GM19455 (cell line): ENCODE results near the gene SMIM3.

Source experiments
- ATAC-seq: cut with Tn5 transposase; IDR thresholded peaks from one replicate; pipeline ENCODE4 v1.9.1; 2021; ENCODE audit not compliant: unreplicated experiment

SMIM3 gene

DNA sequence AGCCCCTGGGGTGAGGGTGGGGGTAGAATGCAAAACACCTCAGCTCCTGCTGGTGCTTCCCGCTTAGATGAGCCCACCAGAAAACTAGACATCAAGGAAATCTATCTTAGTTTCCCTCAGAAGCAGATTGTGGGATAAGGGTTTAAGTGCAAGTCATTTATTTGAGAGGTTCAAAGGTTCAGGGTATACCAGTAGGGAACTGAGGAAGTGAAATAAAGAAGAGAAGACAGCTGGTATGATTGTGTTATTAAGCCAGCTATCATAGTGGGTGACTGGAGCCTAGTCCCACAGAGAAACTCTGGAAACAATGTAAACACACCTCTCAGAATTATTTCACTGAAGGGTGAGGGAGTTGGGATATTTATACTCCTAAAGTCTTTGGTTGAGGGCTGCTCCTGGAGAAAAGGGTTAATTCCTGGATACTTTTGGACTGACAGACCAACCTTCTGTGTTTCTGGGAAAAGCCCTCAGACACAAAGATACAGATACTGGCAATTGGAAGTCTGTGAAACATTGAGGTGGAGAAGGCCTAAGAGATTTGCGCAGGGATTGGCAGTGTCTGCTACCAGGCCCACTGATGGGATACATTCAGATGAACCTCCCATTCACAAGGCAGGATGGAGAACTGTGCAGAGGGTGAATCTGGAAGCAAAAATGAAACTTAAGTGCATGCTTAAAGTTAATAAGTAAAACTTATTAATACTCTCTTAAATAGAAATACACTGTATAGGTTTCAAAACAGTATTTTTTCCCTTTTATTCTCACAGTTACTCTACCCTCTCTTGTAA lies 13.4 kb upstream of the SMIM3 start:
- no peak for ATAC-seq

DNA sequence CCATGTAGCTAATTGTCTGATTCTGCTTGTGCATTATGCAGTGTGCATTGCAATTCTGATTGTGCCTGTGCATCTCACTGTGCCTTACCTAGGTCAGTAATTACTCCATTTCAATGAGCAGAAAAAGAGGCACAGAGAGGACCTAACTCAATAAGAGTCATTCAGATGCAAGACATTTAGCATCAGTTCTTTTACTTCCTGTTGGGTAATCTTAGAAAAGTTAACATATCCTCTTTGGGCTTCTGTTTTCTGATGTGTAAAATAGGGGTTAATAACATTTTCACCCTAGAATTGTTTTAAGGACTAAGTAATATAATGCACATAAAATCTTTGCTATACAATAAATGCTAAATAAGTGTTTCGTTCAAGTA lies 12.8 kb upstream of the SMIM3 start:
- no peak for ATAC-seq

DNA sequence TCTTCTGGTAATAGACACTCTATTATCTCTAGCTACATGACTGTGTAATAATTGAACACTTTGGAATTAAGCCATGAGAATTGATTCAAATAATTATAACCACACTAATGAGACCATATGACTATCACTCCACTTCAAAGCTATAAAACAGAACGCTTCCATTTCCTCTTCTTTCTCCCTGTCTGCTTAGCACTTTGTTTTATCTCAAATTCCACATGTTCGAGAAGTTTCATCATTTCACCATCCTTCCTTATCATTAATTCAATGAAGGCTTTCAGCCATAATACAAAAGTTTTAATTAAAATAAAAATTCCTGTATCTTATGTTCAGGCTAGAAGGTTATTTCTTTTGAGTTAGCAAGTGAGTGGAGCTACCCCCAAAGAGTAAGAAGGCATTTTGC lies 12.3 kb upstream of the SMIM3 start:
- ATAC-seq = no peak

DNA sequence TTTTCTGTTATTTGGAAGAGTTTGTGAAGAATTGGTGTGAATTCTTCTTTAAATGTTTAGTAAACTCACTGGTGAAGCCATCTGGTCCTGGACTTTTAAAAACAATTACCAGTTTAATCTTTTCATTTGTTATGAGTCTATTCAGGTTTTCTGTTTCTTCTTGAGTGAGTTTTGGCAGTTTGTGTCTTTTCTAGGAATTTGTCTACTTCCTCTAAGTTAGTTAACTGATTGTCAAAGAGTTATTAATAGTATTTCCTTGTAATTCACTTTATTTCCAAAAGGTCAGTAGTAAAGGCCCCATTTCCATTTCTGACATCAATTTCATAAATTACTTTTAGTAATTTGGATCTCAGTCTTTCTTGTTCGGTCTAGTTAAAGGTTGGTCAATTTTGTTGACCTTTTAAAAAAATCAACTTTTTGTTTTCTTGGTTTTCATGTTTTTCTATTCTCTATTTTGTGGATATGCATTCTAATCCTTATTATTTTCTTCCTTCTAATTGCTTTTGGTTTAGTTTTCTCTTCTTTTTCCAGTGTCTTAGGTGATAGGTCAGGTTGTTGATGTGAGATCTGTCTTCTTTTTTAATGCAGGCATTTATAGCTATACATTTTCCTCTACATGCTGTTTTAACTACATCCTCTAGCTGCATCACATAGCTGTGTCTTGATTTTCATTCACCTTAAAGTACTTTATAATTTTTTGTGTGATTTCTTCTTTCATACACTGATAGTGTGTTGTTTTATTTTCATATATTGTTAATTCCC lies 7.3 kb upstream of the SMIM3 start:
- ATAC-seq = no peak

DNA sequence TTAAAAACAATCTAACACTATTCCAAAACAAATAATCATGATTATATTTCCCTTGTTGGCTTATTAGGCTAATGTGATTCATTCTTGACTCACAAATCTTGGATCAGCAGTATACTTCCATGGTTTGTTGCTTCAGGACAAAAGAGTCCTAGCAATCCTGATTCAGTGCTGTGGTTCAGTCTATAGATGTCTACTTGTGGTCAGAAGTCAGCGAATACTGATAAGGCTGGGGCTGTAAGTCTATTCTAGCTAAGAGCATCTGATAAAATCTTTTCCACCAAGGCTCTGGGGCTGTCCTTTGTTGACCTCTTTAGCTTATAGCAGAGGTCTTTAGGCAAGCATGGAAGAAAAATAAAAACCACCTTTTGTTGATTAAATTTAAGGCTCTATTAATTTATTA lies 4.4 kb upstream of the SMIM3 start:
- no peak for ATAC-seq

DNA sequence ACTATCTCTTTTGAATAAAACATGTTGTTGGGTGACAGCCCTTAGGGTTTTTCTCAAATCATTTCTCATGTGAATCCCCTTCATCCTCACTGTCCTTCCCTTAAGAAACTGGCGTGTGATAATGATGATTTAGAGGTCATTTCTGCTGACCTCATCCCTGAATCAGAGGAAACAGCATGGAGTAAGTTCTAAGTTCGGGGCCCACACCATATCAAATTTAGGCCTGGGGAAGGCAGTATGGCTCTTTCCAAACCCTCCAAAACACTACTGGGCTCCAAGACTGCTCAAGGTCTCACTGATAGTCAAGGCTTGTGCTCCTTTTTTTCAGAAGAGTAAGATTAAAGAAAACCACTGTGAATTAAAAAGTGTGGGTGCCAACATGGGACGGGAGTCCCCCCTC lies 872 bp upstream of the SMIM3 start:
- ATAC-seq = no peak

DNA sequence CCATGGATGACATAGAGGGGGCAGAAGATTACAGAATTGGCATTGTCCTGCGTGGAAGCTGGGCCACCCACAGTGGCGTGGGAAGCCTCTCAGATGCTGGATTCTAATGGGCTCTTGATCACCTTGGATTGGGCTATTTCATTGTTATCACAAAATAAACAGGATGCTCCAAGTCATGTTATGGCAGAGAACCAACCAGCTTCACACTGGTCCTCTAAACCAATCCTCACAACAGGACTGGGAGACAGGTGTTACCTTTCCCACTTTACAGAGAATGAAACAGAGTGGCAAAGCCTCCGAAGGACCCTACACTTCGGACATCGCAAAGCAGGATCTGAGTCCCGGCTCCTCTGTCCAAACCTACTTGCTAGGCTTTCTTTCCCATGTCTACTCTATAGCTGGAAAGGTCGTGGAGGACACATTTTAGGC lies 455 bp upstream of the SMIM3 start:
- ATAC-seq = no peak

DNA sequence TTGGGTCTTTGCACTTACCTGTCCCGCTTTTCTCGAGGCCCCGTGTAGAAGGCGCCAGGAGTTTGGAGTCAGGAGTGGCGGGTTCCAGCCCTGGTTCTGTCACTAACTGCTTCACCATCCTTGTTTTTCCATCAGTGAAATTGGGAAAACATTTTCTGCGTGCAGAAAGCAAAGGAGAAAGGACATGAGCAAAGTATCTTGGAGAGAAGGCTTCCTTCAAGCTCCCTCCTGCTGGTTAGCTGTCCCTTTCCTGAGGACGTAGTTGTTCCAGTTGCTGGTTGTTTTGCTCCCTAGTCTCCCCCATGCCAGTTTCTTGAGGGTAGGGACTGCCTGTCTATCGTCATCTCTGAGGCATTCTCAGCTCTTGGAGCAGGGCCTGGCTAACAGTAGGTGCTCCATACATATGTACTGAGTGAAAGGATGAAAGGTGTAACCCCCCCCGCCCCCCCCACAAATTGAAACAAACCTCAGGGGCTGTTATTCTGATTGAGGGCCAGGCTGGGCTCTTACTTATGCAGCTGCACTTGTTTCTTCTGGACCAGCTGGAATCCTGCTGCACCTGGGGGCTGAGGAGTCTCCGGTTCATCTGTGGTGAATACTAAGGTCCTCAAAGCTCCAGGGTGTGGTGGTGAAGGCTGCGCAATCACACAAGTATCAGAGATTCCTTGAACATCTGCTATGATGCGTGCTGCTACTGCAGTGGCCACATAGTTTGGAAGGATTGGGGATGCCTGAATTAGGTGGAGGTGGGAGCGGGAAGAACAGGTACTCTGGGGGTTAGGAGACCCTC lies 1.0 kb downstream of the SMIM3 start:
- ATAC-seq = no peak

DNA sequence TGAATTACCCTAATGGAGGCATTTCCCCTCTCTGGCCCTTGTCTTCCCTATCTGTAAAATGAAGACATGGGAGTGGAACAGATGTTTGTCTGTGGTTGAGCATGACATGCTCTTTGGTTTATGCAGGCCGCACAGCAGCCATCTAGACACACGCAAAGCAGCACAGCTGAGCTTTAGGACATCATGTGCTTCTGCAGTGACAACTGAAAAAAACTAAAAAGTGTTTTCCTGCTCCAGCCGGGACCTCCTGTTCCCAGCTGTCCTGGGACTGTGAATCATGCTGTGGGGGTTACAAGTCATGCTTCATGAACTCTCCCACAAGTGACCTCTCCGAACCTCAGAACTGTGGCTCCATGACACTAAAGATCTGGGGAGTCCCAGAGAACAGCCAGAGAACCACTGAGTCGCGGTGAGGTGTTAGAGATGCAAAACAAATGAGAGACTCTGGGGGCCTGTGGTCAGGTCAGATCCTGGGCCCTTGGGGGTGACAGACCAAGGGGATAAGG lies 1.7 kb downstream of the SMIM3 start:
- ATAC-seq = peak; percentile 57

DNA sequence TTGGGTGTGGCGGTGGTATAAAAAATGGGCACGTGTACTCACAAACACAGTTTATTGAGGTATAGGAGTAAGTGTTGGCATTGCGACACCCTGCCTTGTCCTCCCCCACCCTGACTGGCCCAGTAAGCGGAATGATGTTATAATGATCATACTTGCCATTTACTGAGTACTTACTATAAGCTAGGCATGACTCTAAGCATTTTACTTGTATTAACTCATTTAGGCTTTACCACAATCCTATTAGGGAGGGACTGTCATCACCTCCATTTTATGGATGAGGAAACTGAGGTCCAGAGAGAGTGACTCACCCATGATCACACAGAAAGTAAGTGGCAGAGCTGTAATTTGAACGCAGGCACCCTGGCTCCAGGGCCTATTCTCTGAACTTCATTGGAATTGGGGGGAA lies 2.3 kb downstream of the SMIM3 start:
- ATAC-seq = no peak

DNA sequence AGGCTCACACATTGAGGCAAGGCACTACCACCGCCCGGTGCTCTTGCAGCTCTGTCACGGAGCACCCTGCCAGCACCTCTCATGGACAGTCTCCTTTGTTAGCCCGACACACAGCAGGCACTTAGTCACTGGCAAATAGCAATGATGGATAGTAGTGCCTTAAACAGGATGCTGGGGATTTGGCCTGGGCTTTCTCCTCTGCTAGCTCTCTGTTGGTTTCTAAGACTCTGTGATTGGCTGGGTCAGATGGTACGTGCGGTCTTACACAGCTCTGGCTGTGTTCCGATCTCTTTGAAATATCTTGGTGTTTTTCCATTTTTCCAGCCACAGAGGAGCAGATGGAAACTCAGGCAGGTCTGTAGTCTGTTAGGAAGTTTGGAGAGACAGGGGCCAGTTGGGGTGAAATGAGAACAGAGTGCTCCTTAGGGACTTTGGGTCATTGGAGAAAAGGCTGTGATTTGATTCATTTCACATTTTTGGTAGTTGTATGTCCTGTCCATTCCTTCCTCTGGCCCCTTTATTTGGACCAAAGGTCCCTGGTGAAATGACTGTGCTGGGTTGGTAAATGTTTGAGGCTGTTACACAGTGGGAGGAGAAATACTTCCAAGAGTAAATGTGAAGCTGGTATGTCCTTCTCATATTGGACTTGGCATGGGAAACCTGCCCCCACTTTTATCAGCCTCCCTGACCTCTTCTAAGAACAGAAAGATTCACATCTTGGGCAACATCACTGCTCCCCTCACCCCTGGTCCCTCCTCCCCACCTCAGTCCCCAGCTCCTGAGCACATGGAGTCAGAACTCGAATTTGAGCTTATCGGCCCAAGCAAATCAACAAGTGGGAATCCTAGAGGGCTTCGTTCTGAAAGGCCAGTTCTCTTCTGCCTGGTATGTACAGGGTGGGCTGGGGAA lies 3.4 kb downstream of the SMIM3 start:
- ATAC-seq = no peak

DNA sequence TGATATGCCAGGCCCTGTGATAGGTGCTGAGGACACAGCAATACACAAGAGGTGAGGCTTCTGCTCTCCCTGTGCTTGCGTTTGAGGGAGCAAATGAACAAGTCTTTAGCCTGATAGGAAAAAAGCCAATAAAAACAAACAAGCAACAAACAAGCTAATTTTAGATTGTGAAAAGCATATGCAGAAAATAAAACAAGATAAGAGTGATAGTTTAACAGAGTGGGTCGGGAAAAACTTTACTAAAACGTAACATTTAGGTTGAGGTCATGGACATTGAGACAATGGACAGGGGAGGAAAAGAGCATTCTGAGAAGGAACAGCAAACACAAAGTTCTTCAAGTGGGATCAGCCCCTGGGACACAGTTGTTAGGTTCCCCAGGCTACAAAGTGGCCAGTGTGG lies 4.3 kb downstream of the SMIM3 start:
- ATAC-seq = no peak

DNA sequence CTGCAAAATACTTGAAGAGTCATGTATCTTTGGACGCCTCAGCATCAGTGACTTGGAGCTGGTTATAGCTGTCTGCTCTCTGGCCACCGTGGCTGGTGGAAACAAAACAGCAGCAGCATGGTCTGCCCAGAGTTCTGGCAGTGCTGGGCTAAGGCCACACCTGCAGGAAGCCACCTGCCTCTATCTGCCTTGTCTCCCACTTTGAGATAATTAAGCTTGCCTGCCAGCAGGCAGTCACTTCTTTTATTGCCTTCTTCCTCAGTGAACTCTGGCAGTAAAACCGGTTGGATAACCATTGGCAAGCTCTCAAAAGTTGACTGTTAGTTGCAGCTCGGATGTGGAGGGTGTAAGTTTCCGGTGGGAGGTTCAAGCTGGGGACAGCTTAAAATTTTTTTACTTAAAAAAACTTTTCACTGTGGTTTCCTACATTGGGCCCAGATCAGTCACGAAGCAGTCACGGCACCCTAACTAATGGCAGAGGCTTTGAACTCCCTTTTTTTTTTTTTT lies 4.9 kb downstream of the SMIM3 start:
- no peak for ATAC-seq

DNA sequence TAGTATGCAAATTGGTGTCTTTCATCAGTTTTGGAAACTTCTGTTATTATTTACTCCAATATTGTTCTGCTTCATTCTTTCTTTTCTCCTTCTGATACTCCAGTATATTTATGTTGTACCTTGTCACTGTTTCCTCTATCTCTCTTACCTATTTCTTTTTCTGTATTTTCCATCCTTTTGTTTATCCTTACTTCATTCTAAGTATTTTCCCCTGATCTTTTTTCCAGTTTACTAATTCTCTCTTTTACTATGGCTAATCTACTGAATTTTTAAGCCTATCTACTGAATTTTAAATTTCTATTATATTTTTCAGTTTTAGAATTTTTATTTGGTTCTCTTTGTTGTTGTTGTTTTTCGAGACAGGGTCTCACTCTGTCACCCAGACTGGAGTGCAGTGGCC lies 7.4 kb downstream of the SMIM3 start:
- no peak for ATAC-seq

DNA sequence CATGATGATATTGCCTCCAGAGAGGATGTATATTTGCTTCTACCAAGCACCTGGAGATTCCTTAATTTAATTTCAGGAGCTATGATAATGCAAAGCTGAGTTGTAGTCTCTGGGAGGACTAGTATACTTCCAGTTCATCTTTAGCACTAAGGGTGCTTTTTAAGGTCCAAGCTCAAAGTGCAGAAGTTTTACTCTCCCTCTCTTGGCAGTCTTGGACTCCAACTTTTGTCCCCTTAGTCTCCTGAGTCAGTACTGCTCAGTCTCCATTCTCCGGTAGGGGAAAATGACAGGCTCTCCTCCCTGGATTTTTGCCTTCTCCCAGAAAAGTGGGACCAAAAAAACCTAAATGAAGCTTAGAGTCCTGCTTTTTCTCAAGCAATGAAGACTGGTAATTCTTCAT lies 8.3 kb downstream of the SMIM3 start:
- ATAC-seq = no peak

DNA sequence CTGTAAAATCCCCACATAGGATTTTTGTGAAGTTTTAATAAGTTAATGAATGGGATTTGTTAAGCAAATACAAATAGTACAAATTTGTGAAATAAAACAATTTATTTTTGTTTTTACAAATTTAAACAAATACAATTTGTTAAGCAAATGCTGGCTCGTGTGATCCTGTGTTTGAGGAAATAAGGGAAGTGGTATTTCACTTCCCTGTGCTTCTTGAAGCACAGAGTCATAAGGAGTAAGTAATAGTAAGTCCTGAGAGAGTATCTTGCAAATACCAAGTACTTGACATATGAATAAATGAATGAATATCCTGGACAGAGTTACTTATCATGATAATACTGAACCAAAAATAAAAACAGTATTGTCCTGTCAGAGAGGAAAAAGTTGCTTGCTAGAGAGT lies 9.1 kb downstream of the SMIM3 start:
- ATAC-seq = no peak

DNA sequence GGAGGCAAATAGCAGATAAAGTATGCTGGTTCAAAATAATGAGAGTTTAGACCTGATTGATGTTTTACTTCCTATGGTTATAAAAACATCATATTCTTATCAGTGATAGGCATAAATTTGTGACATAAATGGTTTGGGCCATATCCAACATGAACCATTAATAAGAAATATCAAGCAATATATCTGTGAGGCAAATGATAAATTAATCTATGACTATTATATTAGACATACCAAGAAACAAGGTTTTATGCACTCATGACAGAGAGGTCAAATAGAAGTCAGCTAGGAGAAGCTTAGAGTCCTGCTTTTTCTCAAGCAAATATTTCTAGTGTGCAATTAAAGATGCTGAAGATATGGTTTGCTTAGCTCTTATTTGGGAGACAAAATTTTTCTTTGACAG lies 10.4 kb downstream of the SMIM3 start:
- no peak for ATAC-seq

DNA sequence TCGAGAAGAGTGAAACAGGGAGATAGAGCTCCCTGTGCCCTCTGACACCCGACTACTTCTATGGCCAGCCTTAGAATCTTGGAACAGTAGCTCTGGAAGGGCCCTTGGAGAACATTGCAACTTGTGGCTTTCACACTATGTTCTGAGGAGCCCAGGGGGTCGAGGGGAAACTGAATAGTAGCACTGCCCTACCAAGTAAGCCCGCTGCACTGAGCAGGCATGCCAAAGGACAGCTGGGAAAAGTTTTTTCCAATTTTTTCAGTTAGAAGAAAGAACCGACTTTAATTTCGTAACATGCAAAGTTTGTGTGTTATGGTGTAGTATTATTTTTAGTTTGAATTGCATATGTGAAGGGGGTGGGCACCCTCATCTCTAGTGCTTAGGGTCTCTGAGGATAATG lies 10.9 kb downstream of the SMIM3 start:
- no peak for ATAC-seq

DNA sequence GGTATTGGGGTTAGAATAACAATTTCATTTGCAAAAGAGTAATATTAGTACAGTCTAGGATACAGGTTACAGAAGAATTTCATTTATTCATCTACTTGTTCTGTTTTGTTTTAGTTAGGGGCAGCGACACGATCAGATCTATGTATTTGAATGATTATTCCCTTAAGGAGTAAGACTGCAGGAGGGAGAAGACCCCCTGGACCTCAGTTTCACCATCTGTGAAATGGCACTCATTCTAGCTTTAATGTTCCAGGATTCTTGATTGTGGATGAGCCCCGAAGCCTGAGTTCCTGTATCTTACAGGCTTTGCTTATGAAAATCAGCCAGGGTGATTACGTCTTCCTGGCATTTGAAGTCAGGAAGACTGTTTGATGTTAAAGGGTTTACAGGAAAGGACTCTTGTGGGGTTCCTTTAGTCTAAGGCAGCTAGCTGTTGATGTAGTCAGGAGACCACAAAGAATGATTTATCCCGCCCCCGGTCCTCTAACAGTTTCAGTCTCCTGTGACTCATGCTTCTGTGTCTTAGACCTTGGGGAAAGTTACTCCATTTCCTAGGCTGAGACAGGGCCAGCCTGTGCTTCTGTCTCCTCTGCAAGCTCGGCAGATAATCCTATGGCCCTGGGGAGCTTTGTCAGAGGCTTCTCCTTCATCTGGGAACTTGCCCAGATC lies 11.5 kb downstream of the SMIM3 start:
- peak; percentile 81 for ATAC-seq

DNA sequence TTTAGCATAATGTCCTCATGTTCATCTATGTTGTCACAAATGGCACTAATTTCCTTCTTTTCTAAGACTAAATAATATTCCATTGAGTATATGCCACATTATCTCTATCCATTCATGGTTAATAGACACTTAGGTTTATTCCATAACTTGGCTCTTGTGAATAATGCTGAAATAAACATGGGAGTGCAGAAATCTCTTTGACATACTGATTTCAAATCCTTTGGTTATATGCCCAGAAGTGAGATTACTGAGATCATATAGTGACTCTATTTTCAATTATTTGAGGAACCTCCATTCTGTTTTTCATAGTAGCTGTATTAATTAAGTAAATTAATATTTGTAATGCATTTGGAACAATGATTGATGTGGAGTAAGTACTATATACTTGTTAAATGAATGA lies 13.0 kb downstream of the SMIM3 start:
- ATAC-seq = no peak
